HG03064 (cell line): ENCODE measurements around the gene HOXC13.

Experiments used
- ATAC-seq: cut with Tn5 transposase; IDR thresholded peaks from one replicate; pipeline ENCODE4 v1.9.1; 2021; ENCODE audit warnings: low read depth; ENCODE audit not compliant: unreplicated experiment

Gene HOXC13

GRCh38 chr12:53969588-53970259 lies 31.1 kb downstream of the HOXC13 start:
- ATAC-seq: no peak

- ATAC-seq: no peak
Measured at GRCh38 chr12:53970451-53970850, 31.8 kb downstream of the HOXC13 start.

- no peak for ATAC-seq
Measured at GRCh38 chr12:53971129-53971528, 32.5 kb downstream of the HOXC13 start.

GRCh38 chr12:53971686-53972085 lies 33.1 kb downstream of the HOXC13 start:
- no peak for ATAC-seq

- no peak for ATAC-seq
Measured at GRCh38 chr12:53972152-53972702, 33.6 kb downstream of the HOXC13 start.

GRCh38 chr12:53972722-53973235 lies 34.1 kb downstream of the HOXC13 start, which contains the start of gene HOXC11:
Gene HOXC11 (plus strand): TSS chr12:53973126. CDS start chr12:53973242, 116 bp downstream.
- no peak for ATAC-seq

- ATAC-seq: no peak
Measured at GRCh38 chr12:53973236-53974042, 34.8 kb downstream of the HOXC13 start.

- no peak for ATAC-seq
Measured at GRCh38 chr12:53974084-53975063, 35.7 kb downstream of the HOXC13 start, which contains the start of gene HOTAIR. Gene HOTAIR (minus strand): TSS chr12:53974954.

- no peak for ATAC-seq
Measured at GRCh38 chr12:53975064-53975471, 36.4 kb downstream of the HOXC13 start.

- ATAC-seq: no peak
Measured at GRCh38 chr12:53975479-53976152, 37.0 kb downstream of the HOXC13 start.

GRCh38 chr12:53976172-53976822 lies 37.7 kb downstream of the HOXC13 start:
- no peak for ATAC-seq

- no peak for ATAC-seq
Measured at GRCh38 chr12:53976823-53977595, 38.4 kb downstream of the HOXC13 start.

GRCh38 chr12:53977596-53978445 lies 39.2 kb downstream of the HOXC13 start:
- no peak for ATAC-seq

- no peak for ATAC-seq
Measured at GRCh38 chr12:53978477-53979356, 40.1 kb downstream of the HOXC13 start.

GRCh38 chr12:53980104-53980801 lies 41.6 kb downstream of the HOXC13 start:
- no peak for ATAC-seq
